Stimulated activated CD4-positive, alpha-beta T cell treated with anti-CD3 and anti-CD28 coated beads, Interleukin-1b, Interleukin-23, amount 100 ng/mL, for 1 hour (primary cell): ENCODE results near the gene PARG.
"Not testable (repeated sequence)": the region's sequence is repeated elsewhere in the genome, so short reads cannot be mapped to it uniquely, and the experiment has no call there.

Experiments
- DNase-seq, 2 donors: peaks; one replicate each; pipeline ENCODE4 v3.0.0-alpha.2; 2020; ENCODE audit warnings: low read depth in 2 of 2

Gene PARG

DNA sequence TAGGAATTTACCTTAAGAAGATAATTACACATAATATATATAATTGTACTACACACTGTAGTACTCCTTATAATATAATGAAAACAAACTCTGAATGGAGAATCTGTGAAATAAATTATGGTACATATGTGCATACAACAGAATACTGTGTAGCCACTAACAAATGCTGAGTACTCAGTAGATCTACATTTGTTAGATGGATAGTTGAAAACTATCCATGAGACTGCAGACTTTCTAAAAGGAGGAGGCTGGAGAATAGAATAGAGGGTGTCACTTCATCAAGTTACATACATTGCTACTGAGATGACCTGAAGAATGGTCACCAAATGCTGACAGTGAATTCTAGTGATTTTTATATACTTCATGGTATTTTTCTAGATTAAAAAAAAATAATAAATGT lies 111.0 kb downstream of the PARG start:
- DNase-seq = no peak

DNA sequence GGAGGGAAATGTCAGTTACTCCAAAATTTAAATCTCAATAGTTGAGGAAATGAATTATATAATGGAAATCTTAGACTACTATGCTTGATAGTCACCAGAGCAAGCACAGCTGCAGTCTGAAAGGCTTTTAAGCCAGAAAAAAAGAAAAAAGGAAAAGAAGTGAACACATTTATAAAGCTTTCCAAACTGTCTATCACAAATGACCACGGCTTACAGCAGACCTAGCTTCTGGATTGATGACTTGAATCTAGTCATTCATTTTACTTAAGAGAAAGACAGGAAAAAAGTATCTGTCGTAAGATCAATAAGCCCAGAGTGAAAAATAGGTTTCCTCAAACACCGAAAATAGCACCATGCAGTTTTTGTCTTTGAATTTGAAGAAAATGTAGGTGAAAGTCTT lies 111.8 kb downstream of the PARG start:
- no peak for DNase-seq

DNA sequence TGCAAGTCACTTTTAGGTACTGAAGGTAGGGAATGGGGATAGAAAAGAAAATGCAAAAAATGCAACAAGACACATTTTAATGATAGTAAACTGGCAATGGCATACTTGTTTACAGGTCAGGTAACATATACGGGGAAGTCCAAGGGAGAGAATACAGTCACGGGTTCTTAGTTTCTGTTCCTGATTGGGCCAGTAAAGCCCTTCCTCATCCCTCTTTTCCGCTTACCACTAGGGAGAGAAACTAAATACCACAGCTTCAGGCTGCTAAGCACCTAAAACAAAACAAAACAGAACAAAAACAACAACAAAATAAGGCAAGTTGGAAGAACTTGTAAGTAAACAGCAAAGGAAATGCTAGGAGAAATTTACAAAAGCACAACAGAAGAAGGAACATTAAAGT lies 114.5 kb downstream of the PARG start:
- DNase-seq = no peak

DNA sequence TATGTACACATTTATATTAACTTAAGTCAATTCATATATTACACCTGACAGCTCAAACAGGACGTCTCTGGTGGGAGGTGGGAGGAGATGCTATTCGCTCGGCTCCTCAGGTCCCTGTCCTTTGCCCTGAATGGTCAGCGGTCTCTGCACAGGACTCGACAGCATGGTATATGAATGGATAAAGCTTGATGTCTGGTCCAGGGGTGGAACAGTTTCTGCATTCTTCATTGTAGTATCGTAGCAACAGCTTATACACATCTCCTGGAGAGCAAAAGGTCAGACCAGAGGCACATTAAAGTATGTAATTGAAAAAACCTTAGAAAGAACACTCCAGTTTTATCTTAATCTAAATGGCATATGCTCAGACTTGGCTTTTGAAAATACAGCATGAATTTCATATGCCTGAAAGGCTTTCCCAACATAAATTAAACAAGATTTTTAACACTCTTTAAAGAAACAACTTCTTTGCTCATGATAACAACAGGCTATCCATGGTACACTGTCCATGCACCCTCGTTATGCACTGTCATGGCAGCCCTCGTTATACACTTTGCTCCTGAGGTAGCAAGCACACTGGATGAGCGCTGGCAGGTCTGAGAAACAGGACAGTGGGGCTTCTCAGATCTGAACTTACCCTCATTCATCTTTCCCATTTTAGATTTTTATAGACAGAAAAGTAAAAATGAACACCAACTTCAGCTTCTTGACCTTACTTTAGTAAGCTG lies 122.4 kb downstream of the PARG start:
- no peak for DNase-seq

DNA sequence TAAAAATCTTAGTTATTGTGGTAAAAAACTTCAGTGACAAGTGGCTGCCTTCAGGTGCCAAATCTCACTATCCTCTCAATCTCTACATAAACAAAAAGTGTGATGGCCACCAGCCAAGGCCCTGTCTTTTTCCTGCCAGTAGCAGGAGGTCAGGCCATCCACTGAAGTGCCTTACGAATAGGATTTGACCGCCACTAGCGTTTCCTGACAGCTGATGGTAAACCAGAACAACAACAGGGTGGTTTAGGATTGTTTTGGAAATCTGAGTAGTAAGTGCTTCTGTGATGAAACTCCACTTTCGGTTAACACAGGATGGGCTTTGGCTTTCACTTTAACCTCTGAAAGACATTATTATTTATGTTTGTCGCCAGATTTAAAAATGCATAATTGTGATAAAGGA lies 124.0 kb downstream of the PARG start:
- DNase-seq = no peak

DNA sequence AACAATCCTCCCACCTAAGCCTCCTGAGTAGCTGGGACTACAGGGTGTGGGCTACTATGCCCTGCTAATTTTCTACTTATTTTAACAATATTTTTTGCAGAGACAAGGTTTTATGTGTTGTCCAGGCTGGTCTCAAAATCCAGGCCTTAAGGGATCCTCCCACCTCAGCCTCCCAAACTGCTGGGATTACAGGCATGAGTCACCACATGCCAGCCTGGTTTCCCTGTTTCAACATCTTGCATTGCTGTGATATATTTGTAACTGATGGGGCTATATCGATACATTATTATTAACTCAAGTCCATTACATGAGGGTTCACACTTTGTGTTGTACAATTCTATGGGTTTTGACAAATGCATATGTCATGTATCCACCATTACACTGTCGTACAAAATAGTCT lies 137.8 kb downstream of the PARG start:
- DNase-seq = no peak

DNA sequence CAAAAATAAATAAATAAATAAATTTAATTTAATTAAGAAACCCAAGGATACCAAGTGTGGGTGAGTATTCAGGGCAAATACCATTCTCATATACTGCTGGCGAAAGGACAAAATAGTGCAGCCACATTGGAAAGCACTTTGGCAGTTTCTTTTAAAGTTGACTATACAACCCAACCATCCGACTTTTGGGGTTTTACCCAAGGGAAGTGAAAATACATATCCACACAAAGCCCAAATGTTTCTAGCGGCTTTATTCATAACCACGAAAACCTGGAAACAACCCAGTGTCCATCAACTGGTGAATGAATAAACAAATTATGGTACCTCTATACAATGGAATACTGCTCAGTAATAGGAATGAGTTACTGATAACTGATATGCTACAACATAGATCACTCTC lies 143.6 kb downstream of the PARG start:
- no peak for DNase-seq

DNA sequence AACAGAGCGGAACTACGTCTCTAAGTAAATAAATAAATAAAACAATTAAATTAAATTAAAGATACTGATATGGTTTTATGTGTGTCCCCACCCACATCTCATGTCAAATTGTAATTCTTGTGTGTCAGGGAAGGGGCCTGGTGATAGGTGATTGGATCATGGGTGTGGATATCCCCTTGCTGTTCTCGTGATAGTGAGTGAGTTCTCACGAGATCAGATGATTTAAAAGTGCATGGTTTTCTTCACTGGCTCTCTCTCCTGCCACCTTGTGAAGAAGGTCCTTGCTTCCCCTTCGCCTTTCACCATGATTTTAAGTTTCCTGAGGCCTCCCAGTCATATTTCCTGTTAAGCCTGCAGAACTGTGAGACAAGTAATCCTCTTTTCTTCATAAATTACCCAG lies 150.7 kb downstream of the PARG start:
- DNase-seq = no peak

DNA sequence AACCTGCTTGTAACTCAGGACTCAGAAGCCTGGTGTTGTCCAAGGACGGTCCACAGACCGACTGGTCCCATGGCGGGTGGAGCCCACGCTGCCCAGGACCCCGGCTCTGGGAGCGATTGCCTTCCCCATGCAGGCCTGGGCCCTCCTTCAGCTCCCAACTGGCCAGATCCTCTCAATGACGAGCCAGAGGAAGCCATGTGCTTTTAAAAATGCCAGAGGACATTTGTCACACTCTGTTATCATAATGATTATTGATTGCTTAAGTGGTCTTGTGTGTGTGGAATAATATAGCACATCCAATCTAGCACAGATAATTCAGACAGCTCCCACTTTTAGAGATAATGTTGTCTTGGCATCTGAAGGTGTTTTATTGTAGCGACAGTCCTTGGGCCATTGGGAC lies 157.1 kb downstream of the PARG start:
- no peak for DNase-seq

DNA sequence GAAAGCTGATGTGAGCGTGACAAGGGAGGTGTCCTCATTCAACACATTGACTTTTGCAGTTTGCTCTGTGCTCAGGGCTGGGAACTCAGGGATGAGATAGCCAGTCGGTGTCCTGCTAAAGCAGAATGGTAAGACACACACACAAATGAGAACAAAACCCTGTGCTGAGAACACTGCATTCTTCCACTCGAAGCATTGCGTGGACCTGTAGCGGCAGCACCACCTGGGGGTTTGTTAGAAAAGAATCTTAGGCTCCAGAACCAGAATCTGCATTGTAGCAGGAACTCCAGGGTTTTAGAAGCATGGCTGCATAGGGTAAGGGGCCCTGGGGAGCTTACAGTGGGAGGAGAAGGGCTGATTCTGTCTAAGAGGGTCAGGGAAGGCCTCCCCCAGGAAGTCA lies 158.2 kb downstream of the PARG start:
- DNase-seq = no peak

DNA sequence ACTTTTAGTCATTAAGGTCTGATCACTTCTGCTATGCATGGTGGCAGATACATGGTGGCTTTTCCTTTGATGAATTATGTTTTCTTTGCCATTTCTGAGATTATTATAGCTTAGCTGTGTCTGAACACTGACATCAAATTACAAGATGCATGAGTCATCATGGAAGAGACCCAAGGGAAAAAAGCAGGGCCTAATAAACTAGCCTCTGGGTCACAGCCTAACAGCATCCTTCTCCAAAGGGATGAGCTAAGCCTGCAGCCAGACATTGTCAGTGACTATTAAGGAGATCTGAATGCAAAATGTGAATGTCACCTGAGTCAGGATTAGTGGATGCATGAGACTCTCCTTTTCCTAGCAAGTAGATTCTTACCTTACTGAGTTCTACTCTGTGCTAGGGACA lies 160.6 kb downstream of the PARG start:
- DNase-seq = no peak

DNA sequence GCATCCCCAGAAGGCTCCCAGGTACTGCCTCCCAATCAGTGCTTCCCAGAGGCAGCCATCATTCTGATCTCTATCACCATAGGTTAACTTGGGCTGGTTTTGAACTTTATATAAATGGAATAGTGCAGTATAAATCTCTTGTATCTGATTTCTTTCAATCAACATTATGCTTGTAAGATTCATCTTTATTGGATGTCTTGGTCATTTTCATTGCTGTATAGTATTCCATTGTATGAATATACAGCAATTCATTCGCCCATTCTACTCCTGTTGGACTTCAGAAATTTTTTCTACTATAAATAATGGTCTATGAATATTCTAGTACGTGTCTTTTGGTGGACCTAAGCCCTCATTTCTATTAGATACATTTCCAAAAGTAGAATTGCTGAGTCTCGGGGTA lies 163.6 kb downstream of the PARG start:
- DNase-seq = no peak

DNA sequence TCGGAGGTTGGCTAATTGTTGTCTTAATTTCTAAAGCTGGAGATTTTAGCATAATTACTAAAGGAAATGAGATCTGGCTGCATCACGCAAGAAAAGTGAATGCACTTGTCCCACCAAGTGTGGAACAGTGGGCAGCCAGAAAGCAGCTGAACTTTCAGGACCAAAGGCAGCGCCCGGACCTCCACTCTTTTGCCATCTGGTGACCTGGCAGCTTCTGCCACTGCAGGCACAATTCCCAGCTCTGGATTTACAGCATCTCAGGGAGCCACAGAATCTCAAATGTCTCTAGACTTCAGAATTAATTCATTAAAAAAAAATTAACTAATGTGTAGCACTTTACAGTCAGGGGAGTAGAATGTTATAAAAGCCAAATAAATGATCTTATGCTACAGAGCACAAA lies 165.0 kb downstream of the PARG start:
- no peak for DNase-seq

DNA sequence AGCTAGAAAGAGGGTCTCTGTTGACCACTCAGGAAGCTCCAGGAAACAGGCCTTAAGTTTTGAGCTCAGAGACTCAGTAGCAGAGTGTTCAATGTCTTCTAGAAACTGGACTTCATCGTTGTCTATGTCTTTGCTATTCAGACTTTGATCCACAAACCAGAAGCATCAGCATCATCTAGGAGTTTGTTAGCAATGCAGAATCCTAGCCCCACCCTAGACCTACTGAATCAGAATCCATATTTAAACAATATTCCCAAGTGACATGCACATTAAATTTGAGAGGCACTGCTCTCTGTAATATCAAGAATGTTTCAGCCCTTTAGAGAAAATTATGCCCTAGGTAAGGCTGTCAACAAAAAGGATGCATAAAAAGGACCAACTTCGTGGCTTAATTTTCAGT lies 166.8 kb downstream of the PARG start:
- DNase-seq = no peak

DNA sequence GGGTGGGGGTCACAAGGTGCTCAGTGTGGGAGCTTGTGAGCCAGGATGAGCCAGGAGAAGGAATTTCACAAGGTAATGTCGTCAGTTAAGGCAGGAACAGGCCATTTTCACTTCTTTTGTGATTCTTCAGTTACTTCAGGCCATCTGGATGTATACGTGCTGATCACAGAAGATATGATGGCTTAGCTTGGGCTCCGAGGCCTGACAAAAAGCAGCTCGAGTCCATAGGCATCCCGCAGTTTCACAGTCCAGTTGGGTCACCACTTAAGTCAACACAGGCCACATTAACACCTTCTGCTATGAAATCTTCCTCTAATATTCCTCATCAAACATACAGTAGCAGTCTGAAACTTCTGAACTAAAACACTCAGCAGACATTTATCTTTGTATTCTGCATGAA lies 168.9 kb downstream of the PARG start:
- DNase-seq = not testable (repeated sequence)

DNA sequence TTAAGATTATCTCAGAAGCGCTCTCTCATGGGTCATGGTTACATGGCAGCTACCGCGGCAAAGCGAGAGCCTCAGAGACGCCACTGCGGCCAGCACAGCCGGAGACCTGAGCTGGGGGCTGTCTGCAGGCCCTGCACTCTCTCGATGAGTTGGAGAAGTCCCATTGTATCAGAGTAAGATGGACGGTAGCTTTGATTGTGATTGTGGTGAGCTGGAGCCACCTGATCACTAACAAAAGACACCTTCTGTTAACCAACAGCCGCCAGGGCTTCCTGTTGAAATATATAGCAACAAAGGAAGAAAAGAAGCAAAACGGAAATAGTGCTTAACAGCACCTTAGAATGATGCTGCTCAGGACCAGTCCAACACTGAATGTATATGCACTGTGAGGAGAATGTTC lies 170.8 kb downstream of the PARG start:
- DNase-seq = not testable (repeated sequence)

DNA sequence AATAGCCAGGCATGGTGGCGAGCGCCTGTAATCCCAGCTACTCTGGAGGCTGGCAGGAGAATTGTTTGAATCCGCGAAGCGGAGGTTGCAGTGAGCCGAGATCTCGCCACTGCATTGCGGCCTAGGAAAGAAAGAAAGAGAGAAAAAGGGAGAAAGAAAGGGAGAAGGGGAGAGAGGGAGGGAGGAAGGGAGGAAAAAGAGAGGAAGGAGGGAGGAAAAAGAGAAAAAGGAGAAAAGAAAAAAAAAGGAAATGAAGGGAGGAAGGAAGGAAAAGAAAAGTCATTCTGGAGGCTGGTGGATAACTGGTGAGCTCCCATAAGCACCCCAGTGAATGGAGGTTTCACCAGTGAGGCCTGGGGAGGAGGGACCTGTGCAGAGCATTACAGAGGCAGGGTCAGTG lies 172.1 kb downstream of the PARG start:
- DNase-seq = no peak

DNA sequence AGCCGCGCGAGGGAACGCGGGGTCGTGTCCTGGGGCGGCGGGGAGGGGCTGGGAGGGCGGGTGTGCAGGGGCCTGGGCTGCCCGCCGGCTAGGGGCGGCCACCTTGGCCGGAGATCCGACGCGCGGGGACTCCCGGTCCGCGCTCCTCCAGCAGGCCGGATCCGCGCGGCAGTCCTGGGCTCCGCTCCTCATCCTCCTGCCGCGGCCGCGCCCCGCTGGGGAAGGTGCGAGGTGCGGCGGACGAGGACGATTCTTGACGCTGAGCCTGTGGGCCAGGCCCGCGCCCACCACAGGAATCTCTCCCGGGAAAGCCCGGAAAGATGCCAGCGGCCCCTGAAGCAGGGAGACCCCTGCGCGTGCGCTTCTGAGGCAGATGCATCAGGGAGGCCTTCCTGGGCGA lies 173.1 kb downstream of the PARG start:
- DNase-seq = no peak

DNA sequence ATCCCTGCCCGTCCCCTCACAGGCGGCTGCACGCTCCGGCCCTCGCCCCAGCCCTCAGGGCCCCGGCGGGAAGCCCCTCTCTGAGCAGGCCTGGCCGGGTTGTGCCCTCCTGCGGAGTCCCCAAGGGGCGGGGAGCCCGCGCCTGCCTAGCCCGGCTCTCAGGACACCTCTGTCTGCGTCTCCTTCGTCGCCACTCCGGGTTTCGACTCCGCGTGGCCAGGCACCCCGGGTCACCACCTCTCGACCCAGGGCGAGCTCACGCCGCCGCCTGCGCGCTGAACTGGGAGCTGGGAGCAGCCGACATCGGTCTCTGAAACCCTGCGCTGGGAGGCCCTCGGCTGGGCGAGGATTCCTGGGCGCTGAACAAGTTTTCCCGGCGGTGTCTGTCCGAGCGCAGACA lies 173.5 kb downstream of the PARG start:
- DNase-seq = no peak
